ENCODE results near the gene FAAP100. TPM values are rescaled to one million over a fixed set of nuclear protein-coding genes. Genes with fewer than 3 reads are reported as not detected.

The FAAP100 gene
- total RNA-seq, 4 donors from 2014 or later = 9.2 to 27.7 (median 11.9) TPM

GRCh38 chr17:81544281-81544974 is 7.7 kb downstream of the FAAP100 start:
- TF ChIP-seq CTCF (IDR thresholded peaks at IDR 0.05; ENCODE audit: low read depth) = no peak

GRCh38 chr17:81543756-81544155 is 8.4 kb downstream of the FAAP100 start:
- no peak for TF ChIP-seq CTCF (IDR thresholded peaks at IDR 0.05; ENCODE audit: low read depth)

GRCh38 chr17:81543339-81543675 is 8.8 kb downstream of the FAAP100 start:
- no peak for TF ChIP-seq CTCF (IDR thresholded peaks at IDR 0.05; ENCODE audit: low read depth)

DNA sequence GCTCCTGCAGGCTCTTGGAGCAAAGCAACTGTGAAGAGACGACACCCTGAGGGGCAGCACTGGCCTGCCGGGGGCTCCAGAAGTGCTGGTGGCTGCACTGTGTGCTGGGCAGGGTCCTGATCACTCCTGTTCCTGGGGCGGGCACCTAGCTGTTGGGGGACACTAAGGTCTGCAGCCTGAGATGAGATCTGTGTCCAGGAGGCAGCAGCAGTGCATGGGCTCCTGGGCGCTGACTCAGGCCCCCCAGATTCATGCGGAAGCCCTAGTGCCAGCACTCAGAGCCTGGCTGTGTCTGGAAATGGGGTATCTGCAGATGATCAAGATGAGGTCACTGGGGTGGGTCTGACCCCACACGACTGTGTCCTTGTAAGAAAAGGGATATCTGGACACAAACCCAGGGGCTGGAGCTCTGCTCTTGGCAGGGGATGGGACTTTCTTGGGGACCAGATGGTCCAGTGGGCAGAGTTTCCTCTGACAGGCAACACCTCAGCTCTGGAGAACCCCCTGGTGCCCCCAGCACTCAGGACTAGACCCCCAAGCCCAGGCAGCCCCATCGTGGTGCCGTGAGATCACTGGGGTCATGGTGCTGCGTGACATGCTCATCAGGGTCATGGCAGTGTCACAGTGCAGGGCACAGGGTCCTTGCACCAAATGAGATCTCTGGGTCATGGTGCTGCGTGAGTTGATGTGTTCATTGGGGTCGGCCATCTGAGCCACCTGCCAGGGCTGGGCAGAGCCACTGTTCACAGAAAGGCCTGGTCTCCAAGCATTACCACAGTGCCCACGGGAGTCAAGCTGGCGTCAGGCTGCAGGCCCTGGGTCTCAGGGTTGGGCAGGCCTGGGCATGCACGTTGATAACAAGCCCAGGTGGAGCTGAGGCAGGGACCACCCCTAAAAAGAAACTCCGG is 9.5 kb downstream of the FAAP100 start:
- no peak for TF ChIP-seq CTCF (IDR thresholded peaks at IDR 0.05; ENCODE audit: low read depth)

DNA sequence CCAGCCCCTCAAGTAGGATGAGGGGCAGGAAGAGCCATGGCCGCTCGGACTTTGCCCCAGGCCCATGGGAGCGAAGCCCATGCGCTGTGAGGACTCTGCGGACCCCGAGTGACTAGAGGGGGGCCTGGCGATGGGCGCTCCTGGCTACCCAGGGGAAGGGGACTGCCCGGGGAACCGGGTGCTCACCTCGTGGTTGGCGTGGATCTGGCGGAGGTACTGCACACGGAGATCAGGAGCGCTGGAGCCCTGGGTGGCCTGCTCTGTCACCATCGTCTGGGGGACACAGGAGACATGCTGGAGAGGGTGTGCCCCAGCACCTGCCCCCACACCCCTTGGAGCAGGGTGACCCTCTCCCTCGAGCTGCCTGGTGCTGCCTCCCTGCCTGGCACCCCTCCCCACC is 11.0 kb downstream of the FAAP100 start:
- TF ChIP-seq CTCF (IDR thresholded peaks at IDR 0.05; ENCODE audit: low read depth) = no peak

DNA sequence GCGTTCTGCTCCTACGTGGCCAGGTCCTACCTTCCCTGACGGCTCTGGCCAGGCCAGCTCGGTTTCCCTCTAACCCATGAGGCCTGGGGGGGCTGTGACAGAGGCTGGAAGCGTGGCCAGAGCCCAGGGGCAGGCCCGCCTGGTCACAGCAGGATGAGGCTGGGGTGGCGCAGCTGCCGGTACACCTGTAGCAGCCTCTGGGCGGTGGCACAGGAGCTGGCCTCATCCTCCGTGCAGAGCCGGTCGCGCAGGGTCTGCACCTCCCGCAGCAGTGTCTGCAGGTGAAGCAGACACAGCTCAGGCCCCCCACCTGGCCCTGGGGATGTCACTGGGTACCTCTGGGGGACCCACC is 11.5 kb downstream of the FAAP100 start:
- no peak for TF ChIP-seq CTCF (IDR thresholded peaks at IDR 0.05; ENCODE audit: low read depth)

DNA sequence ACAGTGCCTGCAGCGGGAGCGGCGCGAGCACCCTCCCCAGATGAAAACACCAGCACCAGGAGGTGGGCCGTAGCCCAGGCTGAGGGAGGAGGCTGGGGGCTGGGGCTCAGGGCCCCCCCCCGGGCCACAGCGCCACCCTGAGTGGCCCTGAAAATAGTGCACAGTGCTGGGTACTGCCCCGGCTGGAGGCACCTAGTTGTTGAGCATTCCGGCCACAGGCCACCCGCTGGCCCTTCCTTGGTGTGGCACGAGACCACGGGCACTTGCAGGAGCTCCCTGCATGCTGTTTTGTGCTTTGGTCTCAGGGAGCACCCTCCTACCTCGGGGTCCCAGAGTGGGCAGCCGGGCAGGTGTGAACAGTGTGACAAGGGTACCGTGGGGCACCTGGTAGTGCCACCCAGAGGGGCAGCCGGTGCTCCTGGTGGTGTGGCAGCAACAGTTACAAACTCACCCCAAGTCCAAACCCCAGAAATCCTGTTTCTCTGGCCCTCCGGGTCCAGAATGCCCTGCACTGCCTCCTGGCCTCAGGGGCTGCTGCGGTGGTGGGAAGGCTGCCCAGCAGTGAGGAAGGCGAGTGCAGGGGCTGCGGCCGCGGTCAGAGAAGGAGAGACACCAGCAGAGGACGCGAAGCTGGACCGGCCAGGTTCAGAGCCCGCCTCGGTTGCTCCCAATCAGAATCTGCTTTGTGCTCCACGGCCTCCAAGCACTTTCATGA is 12.0 kb downstream of the FAAP100 start:
- TF ChIP-seq CTCF (IDR thresholded peaks at IDR 0.05; ENCODE audit: low read depth) = no peak
